AG04450 (cell line): Measurements from ENCODE around the gene FTSJ1. TPM values are rescaled to one million over a fixed set of nuclear protein-coding genes. Genes with fewer than 3 reads are reported as not detected.
"Not testable (repeated sequence)": the region's sequence is repeated elsewhere in the genome, so short reads cannot be mapped to it uniquely, and the experiment has no call there.

Experiments
- CTCF ChIA-PET: fragments of 300-600, 350-600 bp; formaldehyde crosslinking; extraction: SDS; loops from one replicate; lab custom pipeline; 2022; ENCODE audit warnings: antibody characterized with exemption, inconsistent platforms; lab: Charles Lee
- POLR2A ChIA-PET: fragments of 350-600 bp; formaldehyde crosslinking; extraction: SDS; loops from one replicate; lab custom pipeline; 2021; ENCODE audit warnings: antibody characterized with exemption, inconsistent platforms; lab: Yijun Ruan, JAX
- DNase-seq: peaks from one replicate; pipeline ENCODE4 v3.0.0-alpha.2; 2011; ENCODE audit warnings: low read depth, low spot score
- H3K27ac ChIP-seq: one replicate; pipeline ENCODE4 v1.5.1; 2012; ENCODE audit warnings: low read depth, low read length, control low read depth
- H3K27me3 ChIP-seq: one replicate; pipeline ENCODE4 v1.6.0; 2012; ENCODE audit warnings: low read length; ENCODE audit not compliant: control insufficient read depth, insufficient read depth
- H3K4me3 ChIP-seq: 2 replicates; pipeline ENCODE4 v1.5.1; 2011; ENCODE audit warnings: mild to moderate bottlenecking, low read depth, low read length, control low read depth
- H3K9me3 ChIP-seq: 2 replicates; pipeline ENCODE4 v1.5.1; 2012; ENCODE audit warnings: low read length; ENCODE audit not compliant: control insufficient read depth, insufficient read depth
- polyA minus RNA-seq: library from RNA; depleted of rRNA, polyadenylated mRNA; stranded (reverse); fragments of >200 nt; gene quantifications from 2 replicates; pipeline ENCODE4 v1.2.3, GENCODE V29; 2011; rRNA and poly(A)+ RNA removed
- polyA plus RNA-seq: library from polyadenylated mRNA; depleted of rRNA; stranded (reverse); fragments of >200 nt; gene quantifications from 2 replicates; pipeline ENCODE4 v1.2.3, GENCODE V29; 2011; rRNA removed
- TF ChIP-seq, protein P1 (sequence below): IDR thresholded peaks from 2 replicates; pipeline ENCODE4 v1.5.1; 2011; ENCODE audit warnings: low read depth, low read length, control low read depth, inconsistent platforms

The FTSJ1 gene, protein sequence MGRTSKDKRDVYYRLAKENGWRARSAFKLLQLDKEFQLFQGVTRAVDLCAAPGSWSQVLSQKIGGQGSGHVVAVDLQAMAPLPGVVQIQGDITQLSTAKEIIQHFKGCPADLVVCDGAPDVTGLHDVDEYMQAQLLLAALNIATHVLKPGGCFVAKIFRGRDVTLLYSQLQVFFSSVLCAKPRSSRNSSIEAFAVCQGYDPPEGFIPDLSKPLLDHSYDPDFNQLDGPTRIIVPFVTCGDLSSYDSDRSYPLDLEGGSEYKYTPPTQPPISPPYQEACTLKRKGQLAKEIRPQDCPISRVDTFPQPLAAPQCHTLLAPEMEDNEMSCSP
- polyA plus RNA-seq (19.7 and 26.3 TPM in 2 replicates), polyA minus RNA-seq (18.3 and 19.3 TPM in 2 replicates)

DNA sequence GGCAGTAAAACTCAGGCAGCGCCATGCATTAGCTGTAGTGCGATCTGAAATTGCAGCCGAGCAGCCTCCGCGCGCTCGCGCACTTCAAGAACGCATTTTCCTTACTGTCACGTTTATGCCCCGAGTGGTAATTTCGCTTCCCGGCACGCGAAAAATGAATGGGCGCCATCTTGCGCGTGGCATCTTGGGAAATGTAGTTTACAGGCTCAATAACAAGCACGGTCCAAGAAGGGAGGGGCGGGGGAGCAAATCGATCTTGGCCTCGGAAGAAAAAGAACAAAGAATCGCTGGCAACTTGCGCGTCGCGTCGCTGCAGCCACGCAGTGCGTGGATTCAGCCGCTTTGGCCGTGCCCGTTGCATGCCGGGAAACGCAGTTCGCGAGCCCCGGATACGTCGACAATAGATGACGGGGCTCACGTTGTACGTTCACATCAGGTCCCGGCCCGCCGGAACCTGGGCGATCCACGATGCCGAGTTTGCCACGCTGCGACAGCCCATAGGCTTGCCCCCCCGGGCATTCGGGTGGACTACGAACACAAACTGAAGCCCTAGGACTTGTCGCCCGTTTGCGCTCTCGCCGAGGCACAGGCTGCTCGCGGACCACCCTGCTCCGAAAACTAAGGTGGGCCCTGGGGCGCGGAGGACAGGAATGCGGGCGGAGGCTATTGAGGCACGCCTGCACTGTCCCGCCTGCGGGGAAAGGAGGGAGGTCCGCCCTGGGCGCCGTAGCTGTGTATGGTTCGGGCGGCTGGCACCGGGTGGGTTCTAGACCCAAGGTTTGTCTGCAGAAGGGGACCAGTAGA lies at the start of gene FTSJ1:
FTSJ1 (plus strand) TSS at position 426 of the 804 bp plus-strand sequence. CDS start 1,849 bp downstream, outside the sequence.
- TF ChIP-seq, protein P1, sequence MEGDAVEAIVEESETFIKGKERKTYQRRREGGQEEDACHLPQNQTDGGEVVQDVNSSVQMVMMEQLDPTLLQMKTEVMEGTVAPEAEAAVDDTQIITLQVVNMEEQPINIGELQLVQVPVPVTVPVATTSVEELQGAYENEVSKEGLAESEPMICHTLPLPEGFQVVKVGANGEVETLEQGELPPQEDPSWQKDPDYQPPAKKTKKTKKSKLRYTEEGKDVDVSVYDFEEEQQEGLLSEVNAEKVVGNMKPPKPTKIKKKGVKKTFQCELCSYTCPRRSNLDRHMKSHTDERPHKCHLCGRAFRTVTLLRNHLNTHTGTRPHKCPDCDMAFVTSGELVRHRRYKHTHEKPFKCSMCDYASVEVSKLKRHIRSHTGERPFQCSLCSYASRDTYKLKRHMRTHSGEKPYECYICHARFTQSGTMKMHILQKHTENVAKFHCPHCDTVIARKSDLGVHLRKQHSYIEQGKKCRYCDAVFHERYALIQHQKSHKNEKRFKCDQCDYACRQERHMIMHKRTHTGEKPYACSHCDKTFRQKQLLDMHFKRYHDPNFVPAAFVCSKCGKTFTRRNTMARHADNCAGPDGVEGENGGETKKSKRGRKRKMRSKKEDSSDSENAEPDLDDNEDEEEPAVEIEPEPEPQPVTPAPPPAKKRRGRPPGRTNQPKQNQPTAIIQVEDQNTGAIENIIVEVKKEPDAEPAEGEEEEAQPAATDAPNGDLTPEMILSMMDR, result no peak
- peak within 1 kb of the TSS; percentile 77 for H3K27ac ChIP-seq
- ChIA-PET POLR2A (interaction anchor here (0.7 kb wide), 1 partner anchor 9 kb away, joined by 3 read pairs; no protein-coding TSS in a partner anchor), CTCF (no interaction called here)
- peak within 1 kb of the TSS; percentile 81 for H3K4me3 ChIP-seq
- peak; percentile 82 for DNase-seq
- H3K27me3 ChIP-seq, result no peaks in the 10 kb centered on the region
- no peaks in the 10 kb centered on the region for H3K9me3 ChIP-seq

DNA sequence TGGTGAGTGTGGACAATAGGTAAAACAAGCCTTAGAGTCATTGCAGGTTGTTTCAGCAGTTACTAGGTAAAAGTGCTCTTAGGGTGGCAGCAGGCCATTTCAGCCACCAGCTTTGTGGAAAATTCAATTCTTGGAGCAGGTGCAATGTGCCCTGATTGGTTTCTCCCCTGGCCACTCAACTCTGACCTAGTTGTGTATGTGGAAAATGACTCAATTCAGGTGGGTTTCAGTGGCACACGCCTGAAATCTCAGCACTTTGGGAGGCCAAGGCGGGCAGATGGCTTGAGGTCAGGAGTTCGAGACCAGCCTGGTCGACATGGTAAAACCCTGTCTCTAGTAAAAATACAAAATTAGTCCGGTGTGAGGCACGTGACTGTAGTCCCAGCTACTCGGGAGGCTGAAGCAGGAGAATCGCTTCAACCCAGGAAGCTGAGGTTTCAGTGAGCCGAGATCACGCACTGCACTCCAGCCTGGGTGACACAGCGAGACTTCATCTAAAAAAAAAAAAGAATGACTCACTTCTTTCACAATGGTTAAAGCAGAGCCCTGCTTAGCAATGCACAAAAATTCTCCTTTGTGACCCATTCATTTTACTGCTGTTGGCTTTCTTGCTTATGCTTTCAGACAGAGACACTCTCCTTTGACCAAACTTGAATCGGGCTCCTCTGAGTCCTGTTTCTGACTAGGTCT lies 48.8 kb upstream of the FTSJ1 start:
- H3K27ac ChIP-seq, H3K9me3 ChIP-seq, DNase-seq, H3K27me3 ChIP-seq, H3K4me3 ChIP-seq, CTCF ChIA-PET, POLR2A ChIA-PET: not testable (repeated sequence)

DNA sequence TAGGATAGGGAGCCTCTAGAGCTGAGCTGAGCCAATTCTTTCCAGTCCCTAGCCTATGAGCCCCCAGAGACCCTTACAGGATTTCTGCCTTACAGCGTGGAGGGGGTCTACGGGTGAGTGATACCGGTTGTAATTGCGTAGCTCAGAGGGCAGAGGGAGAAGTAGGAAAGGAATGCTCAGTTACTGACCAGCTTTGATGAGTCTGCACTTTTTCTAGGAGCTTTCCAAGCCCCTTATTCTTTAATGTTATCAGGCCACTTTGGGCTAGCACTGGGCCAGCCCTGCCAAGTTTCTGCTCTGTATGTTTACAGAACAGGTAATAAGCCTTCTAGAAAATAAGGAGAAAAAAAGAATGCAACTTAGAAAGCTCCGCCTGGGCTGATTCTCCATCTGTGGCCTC lies 46.4 kb upstream of the FTSJ1 start:
- H3K4me3 ChIP-seq, CTCF ChIA-PET, DNase-seq, H3K9me3 ChIP-seq, H3K27me3 ChIP-seq, POLR2A ChIA-PET, H3K27ac ChIP-seq: not testable (repeated sequence)

DNA sequence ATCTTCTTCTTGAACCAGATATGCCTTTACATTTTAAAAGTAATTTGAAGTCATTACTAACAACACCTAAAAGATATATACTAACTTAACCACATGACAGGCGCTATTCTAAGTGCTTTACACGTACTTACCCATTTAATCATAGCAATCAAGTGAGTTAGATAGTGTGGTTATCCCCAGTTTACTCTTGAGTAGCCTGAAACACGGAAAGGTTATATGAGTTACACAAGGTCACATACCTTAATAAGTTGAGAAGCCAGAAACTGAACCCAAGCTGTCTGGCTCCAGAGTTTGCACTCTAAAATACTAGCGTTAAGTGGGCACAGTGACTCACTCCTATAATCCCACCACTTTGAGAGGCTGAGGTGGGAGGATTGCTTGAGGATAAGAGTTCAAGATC lies 45.8 kb upstream of the FTSJ1 start:
- H3K27ac ChIP-seq, DNase-seq, CTCF ChIA-PET, H3K27me3 ChIP-seq, POLR2A ChIA-PET, H3K4me3 ChIP-seq, H3K9me3 ChIP-seq: not testable (repeated sequence)

DNA sequence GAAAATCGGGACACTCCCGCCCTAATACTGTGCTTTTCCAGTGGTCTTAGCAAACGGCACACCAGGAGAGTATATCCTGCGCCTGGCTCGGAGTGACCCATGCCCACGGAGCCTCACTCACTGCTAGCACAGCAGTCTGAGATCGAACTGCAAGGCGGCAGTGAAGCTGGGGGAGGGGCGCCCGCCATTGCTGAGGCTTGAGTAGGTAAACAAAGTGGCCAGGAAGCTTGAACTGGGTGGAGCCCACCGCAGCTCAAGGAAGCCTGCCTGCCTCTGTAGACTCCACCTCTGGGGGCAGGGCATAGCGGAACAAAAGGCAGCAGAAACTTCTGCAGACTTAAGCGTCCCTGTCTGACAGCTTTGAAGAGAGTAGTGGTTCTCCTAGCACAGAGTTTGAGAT lies 42.3 kb upstream of the FTSJ1 start:
- H3K27me3 ChIP-seq, POLR2A ChIA-PET, H3K27ac ChIP-seq, H3K4me3 ChIP-seq, CTCF ChIA-PET, DNase-seq, H3K9me3 ChIP-seq: not testable (repeated sequence)

DNA sequence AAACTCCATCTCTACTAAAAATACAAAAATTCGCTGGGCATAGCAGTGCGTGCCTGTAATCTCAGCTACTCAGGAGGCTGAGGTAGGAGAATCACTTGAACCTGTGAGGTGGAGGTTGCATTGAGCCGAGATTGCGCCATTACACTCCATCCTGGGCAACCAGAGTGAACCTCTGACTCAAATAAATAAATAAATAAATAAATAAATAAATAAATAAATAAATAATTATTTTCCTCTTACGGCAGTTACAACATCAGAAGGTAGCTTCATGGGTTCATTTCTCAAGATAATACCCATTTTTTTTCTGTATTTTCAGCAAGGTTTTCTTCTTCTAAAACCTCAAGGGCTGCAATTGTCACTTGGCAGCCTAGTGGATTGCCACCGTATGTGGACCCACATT lies 28.8 kb upstream of the FTSJ1 start:
- POLR2A ChIA-PET, DNase-seq, CTCF ChIA-PET: not testable (repeated sequence)

DNA sequence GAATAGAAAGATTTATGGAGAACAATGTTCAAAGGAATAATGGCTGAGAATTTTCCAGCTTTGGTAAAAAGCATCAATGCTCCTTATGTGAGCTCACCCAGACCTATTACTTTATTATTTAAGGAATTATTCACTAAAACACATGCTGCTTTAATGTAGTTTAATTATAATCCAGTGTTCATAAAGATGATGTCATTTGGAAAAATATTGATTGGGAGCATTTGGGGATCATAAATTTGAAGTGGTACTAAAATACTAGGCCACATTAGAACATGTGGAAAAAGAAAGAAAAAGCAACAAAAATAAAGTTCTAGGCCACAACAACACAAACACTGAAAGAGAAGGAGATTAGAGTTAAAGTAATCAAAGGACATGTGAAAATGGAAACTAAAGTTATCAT lies 25.9 kb upstream of the FTSJ1 start:
- no peaks in the 10 kb centered on the region for H3K9me3 ChIP-seq
- no peak overlapping the region for H3K4me3 ChIP-seq
- POLR2A ChIA-PET, result interaction anchor here (0.6 kb wide), 1 partner anchor 123 kb away, joined by 7 read pairs; no protein-coding TSS in a partner anchor
- DNase-seq, result no peak
- CTCF ChIA-PET, result no interaction called here
- H3K27me3 ChIP-seq, result no peaks in the 10 kb centered on the region
- no peak overlapping the region for H3K27ac ChIP-seq
- TF ChIP-seq, protein P1, result no peak

More for the DNA sequence above, 28.8 kb upstream of the FTSJ1 start:
- not testable (repeated sequence) for H3K4me3 ChIP-seq, H3K9me3 ChIP-seq, H3K27me3 ChIP-seq, H3K27ac ChIP-seq
